A673 (cell line): ENCODE measurements around the gene RNF167.

Experiments used
- CTCF ChIP-seq: fragments of 300-800, 200-600 bp; sonication (generic); conservative IDR thresholded peaks from 2 replicates; pipeline ENCODE4 v1.5.1; 2017; ENCODE audit warnings: low read depth, mild to moderate bottlenecking, antibody characterized with exemption, low read length, moderate library complexity, mixed read lengths
- EZH2 ChIP-seq: fragments of 200-600 bp; sonication (generic); IDR thresholded peaks from 2 replicates; pipeline ENCODE4 v1.6.1; 2017; ENCODE audit warnings: borderline replicate concordance, low read depth, mild to moderate bottlenecking, mixed read lengths, antibody characterized with exemption, low read length; ENCODE audit not compliant: poor library complexity, severe bottlenecking

- no peak for TF ChIP-seq CTCF
- TF ChIP-seq EZH2, result no peak
These were observed 7.5 kb downstream of the RNF167 start for GRCh38 chr17:4947411-4948165.
